ENCODE measurements around the gene PTPN21.

PTPN21 gene

GRCh38 chr14:88420187-88420586 is 134.6 kb downstream of the PTPN21 start:
- Mint-ChIP-seq H3K9me3 (peaks cover 10% of the 10 kb centered on the region), H3K4me1 (no peaks in the 10 kb centered on the region), H3K4me3 (no peak overlapping the region), H3K27me3 (no peaks in the 10 kb centered on the region), H3K27ac (no peak overlapping the region), H3K36me3 (peaks cover 45% of the 10 kb centered on the region)
- no peak for ATAC-seq

- Mint-ChIP-seq H3K4me3 (no peak overlapping the region), H3K27ac (no peak overlapping the region), H3K36me3 (peaks cover 71% of the 10 kb centered on the region), H3K27me3 (no peaks in the 10 kb centered on the region), H3K9me3 (peaks cover 23% of the 10 kb centered on the region), H3K4me1 (no peaks in the 10 kb centered on the region)
- no peak for ATAC-seq
Observed at GRCh38 chr14:88417594-88417993, 137.2 kb downstream of the PTPN21 start.

All from stimulated activated memory B cell treated with anti-CD40 and anti-IgM and Interleukin-4, amounts not matched to agents 10 μg/mL and 1 μg/mL and 100 μg/mL, for 72 hours (primary cell).